ENCODE measurements around the gene TCL1A.

The TCL1A gene

GRCh38 chr14:95660651-95661515 lies 53.0 kb downstream of the TCL1A start:
- DNase-seq (ENCODE audit: low read depth): no peak
- no peak for TF ChIP-seq CTCF (IDR thresholded peaks at IDR 0.05; ENCODE audit: low read length, missing control alignments)

DNA sequence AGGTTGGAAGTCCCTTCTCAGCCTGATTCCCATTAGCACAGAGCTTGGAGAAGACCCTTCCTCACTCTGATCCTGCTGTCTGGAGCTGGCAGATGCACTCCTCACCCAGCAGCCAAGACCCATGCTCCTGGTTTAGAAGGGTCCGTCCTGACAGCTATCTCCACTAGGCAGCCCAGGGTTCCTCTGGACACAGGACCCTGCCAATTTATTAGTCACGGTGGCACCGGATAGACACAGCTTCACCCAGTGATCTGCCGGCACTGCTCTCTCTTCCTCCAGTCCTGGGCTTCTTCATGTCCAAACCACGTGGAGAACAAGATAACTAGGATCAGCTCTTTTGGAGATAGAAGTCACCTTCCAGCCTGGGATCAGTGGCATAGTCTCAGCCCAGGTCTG lies 53.9 kb downstream of the TCL1A start:
- H3K4me3 ChIP-seq (replicated peaks; ENCODE audit: low read depth, low read length): no peak overlapping the region
- TF ChIP-seq CTCF (IDR thresholded peaks at IDR 0.05; ENCODE audit: low read length, missing control alignments): no peak
- no peak for DNase-seq (ENCODE audit: low read depth)

More at GRCh38 chr14:95660651-95661515, 53.0 kb downstream of the TCL1A start:
- H3K4me3 ChIP-seq (replicated peaks; ENCODE audit: low read depth, low read length): no peak overlapping the region
